ENCODE results near the gene TRIAP1. TPM values are rescaled to one million over a fixed set of nuclear protein-coding genes. Genes with fewer than 3 reads are reported as not detected.

The TRIAP1 gene
- total RNA-seq, 1 experiment from 2014 or later, result 23.9 TPM

DNA sequence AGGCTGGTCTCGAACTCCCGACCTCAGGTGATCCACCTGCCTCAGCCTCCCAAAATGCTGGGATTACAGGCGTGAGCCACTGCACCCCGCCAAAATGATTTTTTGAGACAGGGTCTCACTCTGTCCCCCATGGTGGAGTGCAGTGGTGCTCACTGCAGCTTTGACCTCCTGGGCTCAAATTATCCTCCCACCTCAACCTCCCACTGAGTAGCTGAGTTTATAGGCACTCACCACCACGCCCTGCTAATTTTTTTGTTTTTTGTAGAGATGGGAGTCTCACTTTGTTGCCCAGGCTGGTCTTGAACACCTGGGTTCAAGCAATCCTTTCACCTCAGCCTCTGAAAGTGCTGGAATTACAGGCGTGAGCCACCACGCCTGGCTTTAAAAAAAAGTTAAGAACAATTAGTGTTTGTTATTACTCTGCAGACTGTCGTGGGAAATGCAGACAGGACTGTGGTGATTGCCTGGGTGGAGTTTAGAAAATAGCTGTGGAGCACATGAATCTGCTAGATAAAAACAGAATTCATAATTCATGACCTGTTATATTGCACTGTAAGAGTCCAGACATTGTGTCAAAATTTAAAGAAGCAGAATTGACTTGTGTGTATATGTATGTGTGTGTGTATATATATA is 17.5 kb downstream of the TRIAP1 start:
- DNase-seq (ENCODE audit: low read depth, low spot score) (no peak), ATAC-seq (no peak)
- POLR2A ChIA-PET, result no interaction called here

DNA sequence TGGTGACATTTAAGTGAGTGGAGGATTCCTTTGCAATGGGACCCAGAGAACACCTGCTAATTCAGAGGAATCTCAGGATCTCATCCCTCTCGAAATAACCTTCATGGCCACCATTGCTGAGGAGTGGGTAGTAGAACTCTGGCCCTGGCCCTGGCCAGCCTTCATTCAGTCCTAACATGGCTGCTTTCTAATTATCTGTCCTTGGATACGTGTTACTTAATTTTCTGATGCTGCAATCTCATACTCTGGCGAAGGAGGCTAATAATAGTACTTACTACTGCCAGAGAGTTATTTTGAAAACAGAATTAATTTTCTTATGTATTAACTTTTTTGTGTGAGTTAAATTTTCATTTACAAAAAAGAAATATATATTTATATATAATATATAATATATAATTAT is 20.4 kb downstream of the TRIAP1 start:
- no peaks in the 10 kb centered on the region for H3K9me3 ChIP-seq (ENCODE audit: control insufficient read depth, insufficient read depth, low read depth, low read length)
- intact Hi-C loops (cut with micrococcal nuclease; ENCODE audit: unreplicated experiment), result no loop called here
- no peaks in the 10 kb centered on the region for H3K36me3 ChIP-seq (ENCODE audit: control insufficient read depth, insufficient read depth, low read length)
- in situ Hi-C loops (cut with HindIII; ENCODE audit: low pct_unique_long_range_greater_than_20kb, low sequenced_read_pairs), result no loop called here
- H3K27me3 ChIP-seq (ENCODE audit: control insufficient read depth, insufficient read depth, low read length), result no peaks in the 10 kb centered on the region
- TF ChIP-seq POLR2AphosphoS5 (IDR thresholded peaks at IDR 0.05; ENCODE audit: low read depth, low read length) (no peak), SIN3A (IDR thresholded peaks at IDR 0.05; ENCODE audit: borderline replicate concordance, insufficient read depth, low read depth, low read length) (no peak), CTCF (IDR thresholded peaks at IDR 0.05) (no peak), TCF7L2 (IDR thresholded peaks at IDR 0.05; ENCODE audit: low read depth, low read length) (no peak), REST (IDR thresholded peaks at IDR 0.05; ENCODE audit: insufficient read depth in 1 of 2, low read depth in 2 of 2, low read length in 1 of 2) (no peak)
- BruUV-seq (replicated peaks), result no TSS peak
- no peaks in the 10 kb centered on the region for H3K4me1 ChIP-seq (ENCODE audit: control insufficient read depth, insufficient read depth, low read length)
- CTCF ChIA-PET, result no interaction called here
- no peak overlapping the region for H3K4me3 ChIP-seq (ENCODE audit: low read depth in 2 of 2, low read length in 2 of 2)
- POLR2A ChIA-PET, result no interaction called here
- ATAC-seq, result no peak
- DNase-seq (ENCODE audit: low read depth, low spot score), result no peak
- no peak overlapping the region for H3K27ac ChIP-seq (ENCODE audit: low read length)

More for the DNA sequence above, 17.5 kb downstream of the TRIAP1 start:
- TF ChIP-seq POLR2AphosphoS5 (IDR thresholded peaks at IDR 0.05; ENCODE audit: low read depth, low read length), result no peak
- no peak for TF ChIP-seq SIN3A (IDR thresholded peaks at IDR 0.05; ENCODE audit: borderline replicate concordance, insufficient read depth, low read depth, low read length)
- no peak for TF ChIP-seq REST (IDR thresholded peaks at IDR 0.05; ENCODE audit: insufficient read depth in 1 of 2, low read depth in 2 of 2, low read length in 1 of 2)
- no peak for TF ChIP-seq TCF7L2 (IDR thresholded peaks at IDR 0.05; ENCODE audit: low read depth, low read length)
- no peak for TF ChIP-seq CTCF (IDR thresholded peaks at IDR 0.05)
- no peaks in the 10 kb centered on the region for H3K4me1 ChIP-seq (ENCODE audit: control insufficient read depth, insufficient read depth, low read length)
- H3K4me3 ChIP-seq (ENCODE audit: low read depth in 2 of 2, low read length in 2 of 2), result no peak overlapping the region
- H3K36me3 ChIP-seq (ENCODE audit: control insufficient read depth, insufficient read depth, low read length), result no peaks in the 10 kb centered on the region
- CTCF ChIA-PET, result interaction anchor here (0.7 to 1.4 kb wide), 2 partner anchors 37 to 72 kb away, joined by 4 to 7 read pairs; no protein-coding TSS in a partner anchor
- BruUV-seq (replicated peaks), result no TSS peak
- H3K9me3 ChIP-seq (ENCODE audit: control insufficient read depth, insufficient read depth, low read depth, low read length), result no peaks in the 10 kb centered on the region
- in situ Hi-C loops (cut with HindIII; ENCODE audit: low pct_unique_long_range_greater_than_20kb, low sequenced_read_pairs), result no loop called here
- no peak overlapping the region for H3K27ac ChIP-seq (ENCODE audit: low read length)
- no peaks in the 10 kb centered on the region for H3K27me3 ChIP-seq (ENCODE audit: control insufficient read depth, insufficient read depth, low read length)
- intact Hi-C loops (cut with micrococcal nuclease; ENCODE audit: unreplicated experiment), result no loop called here

Data from Panc1 (cell line).